Stomach (tissue), 4 donors: ENCODE measurements around the gene TCF7L1.

Experiments used
- CTCF ChIP-seq, 7 experiments: fragments of 450-650 bp in 4 of 7; fragments of 200-600 bp in 3 of 7; sonication (generic) in 3 of 7; IDR thresholded peaks; one replicate each; pipeline ENCODE4 v1.5.1; 2016 to 2019; ENCODE audit warnings: antibody characterized with exemption in 7 of 7, control low read depth in 2 of 7, mild to moderate bottlenecking in 1 of 7
- EP300 ChIP-seq: sonication (generic); formaldehyde crosslinking; IDR thresholded peaks from one replicate; pipeline ENCODE4 v1.6.1; 2017; ENCODE audit warnings: antibody characterized with exemption
- POLR2AphosphoS5 ChIP-seq, 3 donors: sonication (generic); formaldehyde crosslinking; IDR thresholded peaks; one replicate each; pipeline ENCODE4 v1.6.1; 2016; ENCODE audit warnings: antibody characterized with exemption in 3 of 3

- TF ChIP-seq CTCF (IDR thresholded peaks at IDR 0.05) (no peak), POLR2AphosphoS5 (IDR thresholded peaks at IDR 0.05) (no peak), EP300 (no peak)
Observed at GRCh38 chr2:85340034-85340892, 207.1 kb downstream of the TCF7L1 start.
